B cell (primary cell): ENCODE data around the gene KRT82.

Experiments
- EZH2 ChIP-seq: IDR thresholded peaks from 2 replicates; pipeline ENCODE4 v1.6.1; 2012; ENCODE audit warnings: borderline replicate concordance, low read depth, mild to moderate bottlenecking, moderate library complexity, low read length; ENCODE audit not compliant: insufficient read depth, poor library complexity, severe bottlenecking
- TF ChIP-seq, protein P1 (sequence below): fragments of 200-600 bp; IDR thresholded peaks from one replicate; pipeline ENCODE4 v1.8.0; 2022; ENCODE audit warnings: antibody characterized with exemption, mild to moderate bottlenecking

DNA sequence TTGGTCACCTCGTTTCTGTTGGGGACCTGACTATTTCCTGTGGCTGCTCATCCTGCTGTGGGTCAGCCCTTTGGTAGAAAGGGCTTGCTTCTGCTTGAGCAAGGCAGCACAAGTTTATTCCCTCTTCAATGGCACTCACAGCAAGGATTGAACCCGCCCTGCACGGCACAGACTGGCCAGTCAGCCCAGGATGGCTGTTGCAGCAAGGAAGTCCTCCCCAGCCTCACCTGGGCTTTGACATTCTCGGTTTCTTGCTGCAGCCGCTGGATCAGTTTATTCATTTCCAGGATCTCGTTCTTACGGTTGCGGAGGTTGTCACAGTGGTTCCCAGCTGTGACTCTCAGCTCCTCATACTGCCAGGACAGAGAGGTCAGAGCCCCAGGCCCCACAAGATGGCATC, 9.5 kb downstream of the KRT82 start:
- TF ChIP-seq, protein P1, sequence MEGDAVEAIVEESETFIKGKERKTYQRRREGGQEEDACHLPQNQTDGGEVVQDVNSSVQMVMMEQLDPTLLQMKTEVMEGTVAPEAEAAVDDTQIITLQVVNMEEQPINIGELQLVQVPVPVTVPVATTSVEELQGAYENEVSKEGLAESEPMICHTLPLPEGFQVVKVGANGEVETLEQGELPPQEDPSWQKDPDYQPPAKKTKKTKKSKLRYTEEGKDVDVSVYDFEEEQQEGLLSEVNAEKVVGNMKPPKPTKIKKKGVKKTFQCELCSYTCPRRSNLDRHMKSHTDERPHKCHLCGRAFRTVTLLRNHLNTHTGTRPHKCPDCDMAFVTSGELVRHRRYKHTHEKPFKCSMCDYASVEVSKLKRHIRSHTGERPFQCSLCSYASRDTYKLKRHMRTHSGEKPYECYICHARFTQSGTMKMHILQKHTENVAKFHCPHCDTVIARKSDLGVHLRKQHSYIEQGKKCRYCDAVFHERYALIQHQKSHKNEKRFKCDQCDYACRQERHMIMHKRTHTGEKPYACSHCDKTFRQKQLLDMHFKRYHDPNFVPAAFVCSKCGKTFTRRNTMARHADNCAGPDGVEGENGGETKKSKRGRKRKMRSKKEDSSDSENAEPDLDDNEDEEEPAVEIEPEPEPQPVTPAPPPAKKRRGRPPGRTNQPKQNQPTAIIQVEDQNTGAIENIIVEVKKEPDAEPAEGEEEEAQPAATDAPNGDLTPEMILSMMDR = no peak
- no peak for TF ChIP-seq EZH2
